ENCODE results near the gene PRDM5.

PRDM5 gene

GRCh38 chr4:120736312-120736711 is 186.2 kb downstream of the PRDM5 start:
- H3K9me3 ChIP-seq (ENCODE audit: insufficient read depth, low read length) = no peaks in the 10 kb centered on the region
- H3K4me1 ChIP-seq (ENCODE audit: insufficient read depth, insufficient read length) = no peaks in the 10 kb centered on the region
- no peaks in the 10 kb centered on the region for H3K27me3 ChIP-seq (ENCODE audit: insufficient read depth, insufficient read length)
- no peak overlapping the region for H3K4me3 ChIP-seq (ENCODE audit: insufficient read length, low read depth)
- TF ChIP-seq ZNF274 (IDR thresholded peaks at IDR 0.05; ENCODE audit: low read depth, low read length) (no peak), SUZ12 (IDR thresholded peaks at IDR 0.05; ENCODE audit: extremely low read depth, insufficient read depth, insufficient read length) (no peak), YY1 (IDR thresholded peaks at IDR 0.05; ENCODE audit: insufficient read depth, insufficient read length) (no peak)
- H3K9ac ChIP-seq (ENCODE audit: insufficient read length, low read depth) = no peak overlapping the region
- no peaks in the 10 kb centered on the region for H3K36me3 ChIP-seq (ENCODE audit: insufficient read depth, insufficient read length, low read length)
- DNase-seq (ENCODE audit: low read depth, low spot score) = no peak

DNA sequence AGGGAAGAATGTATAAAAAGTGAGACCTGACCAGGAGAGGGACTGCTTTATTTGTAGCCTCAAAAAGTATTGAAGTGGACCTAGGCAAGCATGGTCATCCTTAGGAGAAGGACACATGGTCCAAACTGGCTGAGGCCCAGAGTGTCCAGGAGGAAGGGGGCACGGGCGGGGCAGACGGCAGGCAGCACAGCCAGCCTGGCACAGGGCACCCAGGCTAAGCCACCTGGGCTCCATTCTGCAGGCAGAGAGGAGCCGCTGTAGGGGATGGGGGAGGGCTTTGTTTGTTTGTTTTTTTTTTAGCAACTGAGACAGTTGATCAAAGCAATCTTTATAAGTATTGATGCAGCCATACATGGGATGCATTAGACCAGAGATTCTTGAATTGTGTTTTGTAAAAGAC is 188.6 kb downstream of the PRDM5 start:
- DNase-seq (ENCODE audit: low read depth, low spot score) = no peak
- no peaks in the 10 kb centered on the region for H3K4me1 ChIP-seq (ENCODE audit: insufficient read depth, insufficient read length)
- no peak overlapping the region for H3K9ac ChIP-seq (ENCODE audit: insufficient read length, low read depth)
- H3K27me3 ChIP-seq (ENCODE audit: insufficient read depth, insufficient read length) = no peaks in the 10 kb centered on the region
- TF ChIP-seq ZNF274 (IDR thresholded peaks at IDR 0.05; ENCODE audit: low read depth, low read length) = no peak
- no peak for TF ChIP-seq YY1 (IDR thresholded peaks at IDR 0.05; ENCODE audit: insufficient read depth, insufficient read length)
- no peak for TF ChIP-seq SUZ12 (IDR thresholded peaks at IDR 0.05; ENCODE audit: extremely low read depth, insufficient read depth, insufficient read length)
- H3K4me3 ChIP-seq (ENCODE audit: insufficient read length, low read depth) = no peak overlapping the region
- H3K9me3 ChIP-seq (ENCODE audit: insufficient read depth, low read length) = no peaks in the 10 kb centered on the region
- no peaks in the 10 kb centered on the region for H3K36me3 ChIP-seq (ENCODE audit: insufficient read depth, insufficient read length, low read length)

DNA sequence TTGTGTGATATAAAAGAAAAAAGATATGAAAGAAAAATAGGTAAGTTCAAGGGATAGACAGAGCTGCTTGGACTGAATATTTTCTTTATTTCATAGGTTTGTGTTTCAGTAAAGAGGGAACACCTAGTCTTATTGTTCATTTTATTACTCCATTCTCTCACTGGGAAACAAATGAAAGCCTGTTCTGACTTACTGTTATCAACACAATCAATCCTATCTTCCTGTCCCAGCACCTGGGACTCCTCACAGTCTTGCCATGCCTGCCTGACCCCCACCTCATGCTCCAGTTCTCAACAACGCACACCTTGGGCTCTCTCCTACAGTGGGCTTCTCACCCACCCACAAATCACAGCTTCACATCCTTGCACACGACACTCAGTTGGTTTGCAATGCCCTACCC is 189.5 kb downstream of the PRDM5 start:
- Histone ChIP-seq H3K9me3 (ENCODE audit: insufficient read depth, low read length) (no peaks in the 10 kb centered on the region), H3K4me1 (ENCODE audit: insufficient read depth, insufficient read length) (no peaks in the 10 kb centered on the region), H3K27me3 (ENCODE audit: insufficient read depth, insufficient read length) (no peaks in the 10 kb centered on the region), H3K9ac (ENCODE audit: insufficient read length, low read depth) (no peak overlapping the region), H3K36me3 (ENCODE audit: insufficient read depth, insufficient read length, low read length) (no peaks in the 10 kb centered on the region), H3K4me3 (ENCODE audit: insufficient read length, low read depth) (no peak overlapping the region)
- TF ChIP-seq ZNF274 (IDR thresholded peaks at IDR 0.05; ENCODE audit: low read depth, low read length) (no peak), SUZ12 (IDR thresholded peaks at IDR 0.05; ENCODE audit: extremely low read depth, insufficient read depth, insufficient read length) (no peak), YY1 (IDR thresholded peaks at IDR 0.05; ENCODE audit: insufficient read depth, insufficient read length) (no peak)
- DNase-seq (ENCODE audit: low read depth, low spot score) = no peak

- DNase-seq (ENCODE audit: low read depth, low spot score) = no peak
- Histone ChIP-seq H3K4me3 (ENCODE audit: insufficient read length, low read depth) (no peak overlapping the region), H3K4me1 (ENCODE audit: insufficient read depth, insufficient read length) (no peaks in the 10 kb centered on the region), H3K36me3 (ENCODE audit: insufficient read depth, insufficient read length, low read length) (no peaks in the 10 kb centered on the region), H3K27me3 (ENCODE audit: insufficient read depth, insufficient read length) (no peaks in the 10 kb centered on the region), H3K9me3 (ENCODE audit: insufficient read depth, low read length) (no peaks in the 10 kb centered on the region), H3K9ac (ENCODE audit: insufficient read length, low read depth) (no peak overlapping the region)
- TF ChIP-seq SUZ12 (IDR thresholded peaks at IDR 0.05; ENCODE audit: extremely low read depth, insufficient read depth, insufficient read length) = no peak
- TF ChIP-seq YY1 (IDR thresholded peaks at IDR 0.05; ENCODE audit: insufficient read depth, insufficient read length) = no peak
- no peak for TF ChIP-seq ZNF274 (IDR thresholded peaks at IDR 0.05; ENCODE audit: low read depth, low read length)
These were observed 191.0 kb downstream of the PRDM5 start for GRCh38 chr4:120731561-120731960.

DNA sequence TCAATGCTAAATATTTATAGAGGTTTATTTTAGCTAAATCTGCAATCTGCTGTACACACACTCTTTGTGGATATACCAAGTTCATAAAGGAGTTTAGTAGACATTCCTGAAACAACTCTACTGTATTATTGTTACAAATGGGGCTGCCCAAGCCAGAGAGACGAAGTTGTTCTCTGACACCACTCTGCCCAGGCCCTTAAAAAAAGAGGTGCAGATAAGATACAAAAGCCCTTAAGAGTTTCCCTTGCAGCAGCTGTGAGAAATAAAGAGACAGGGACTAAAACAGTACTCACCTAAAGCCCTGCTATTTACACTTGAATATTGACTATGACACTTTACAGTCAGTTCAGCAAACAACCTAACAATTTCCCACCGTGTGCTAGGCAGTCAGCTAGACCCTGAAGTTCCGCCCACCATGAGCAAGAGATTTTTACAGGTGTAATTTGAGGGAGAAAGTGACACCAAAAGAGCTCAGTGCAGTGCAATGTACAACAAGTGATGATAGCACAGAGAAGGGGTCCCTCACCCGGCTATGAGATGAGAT is 191.7 kb downstream of the PRDM5 start:
- TF ChIP-seq YY1 (IDR thresholded peaks at IDR 0.05; ENCODE audit: insufficient read depth, insufficient read length) = no peak
- no peak for TF ChIP-seq ZNF274 (IDR thresholded peaks at IDR 0.05; ENCODE audit: low read depth, low read length)
- no peak for TF ChIP-seq SUZ12 (IDR thresholded peaks at IDR 0.05; ENCODE audit: extremely low read depth, insufficient read depth, insufficient read length)
- Histone ChIP-seq H3K27me3 (ENCODE audit: insufficient read depth, insufficient read length) (no peaks in the 10 kb centered on the region), H3K9me3 (ENCODE audit: insufficient read depth, low read length) (no peaks in the 10 kb centered on the region), H3K36me3 (ENCODE audit: insufficient read depth, insufficient read length, low read length) (no peaks in the 10 kb centered on the region), H3K4me3 (ENCODE audit: insufficient read length, low read depth) (no peak overlapping the region), H3K9ac (ENCODE audit: insufficient read length, low read depth) (no peak overlapping the region), H3K4me1 (ENCODE audit: insufficient read depth, insufficient read length) (no peaks in the 10 kb centered on the region)
- DNase-seq (ENCODE audit: low read depth, low spot score) = no peak

- no peak for TF ChIP-seq YY1 (IDR thresholded peaks at IDR 0.05; ENCODE audit: insufficient read depth, insufficient read length)
- no peak for TF ChIP-seq ZNF274 (IDR thresholded peaks at IDR 0.05; ENCODE audit: low read depth, low read length)
- TF ChIP-seq SUZ12 (IDR thresholded peaks at IDR 0.05; ENCODE audit: extremely low read depth, insufficient read depth, insufficient read length) = no peak
- no peak overlapping the region for H3K4me3 ChIP-seq (ENCODE audit: insufficient read length, low read depth)
- DNase-seq (ENCODE audit: low read depth, low spot score) = no peak
- H3K9me3 ChIP-seq (ENCODE audit: insufficient read depth, low read length) = no peaks in the 10 kb centered on the region
- H3K27me3 ChIP-seq (ENCODE audit: insufficient read depth, insufficient read length) = no peaks in the 10 kb centered on the region
- no peak overlapping the region for H3K9ac ChIP-seq (ENCODE audit: insufficient read length, low read depth)
- H3K36me3 ChIP-seq (ENCODE audit: insufficient read depth, insufficient read length, low read length) = no peaks in the 10 kb centered on the region
- H3K4me1 ChIP-seq (ENCODE audit: insufficient read depth, insufficient read length) = no peaks in the 10 kb centered on the region
These were observed 193.4 kb downstream of the PRDM5 start for GRCh38 chr4:120728892-120729675.

Measured in NT2/D1 (cell line).